ENCODE measurements around the gene PCLAF. TPM values are rescaled to one million over a fixed set of nuclear protein-coding genes. Genes with fewer than 3 reads are reported as not detected.
"Not testable (repeated sequence)": the region's sequence is repeated elsewhere in the genome, so short reads cannot be mapped to it uniquely, and the experiment has no call there.

Gene PCLAF
- total RNA-seq, 2 donors from 2014 or later, result 0.76 to 0.85 TPM

GRCh38 chr15:64354688-64355344, 26.4 kb downstream of the PCLAF start:
- DNase-seq (no peak), ATAC-seq (no peak)
- H3K36me3 Mint-ChIP-seq (ENCODE audit: low read depth), result no peaks in the 10 kb centered on the region
- no peaks in the 10 kb centered on the region for H3K9me3 ChIP-seq (ENCODE audit: control insufficient read depth, low read length, poor library complexity, severe bottlenecking)
- peak overlapping the region; percentile 95 for H3K4me3 Mint-ChIP-seq
- peak overlapping the region; percentile 91 for H3K27ac Mint-ChIP-seq
- H3K4me1 Mint-ChIP-seq, result peaks cover 15% of the 10 kb centered on the region
- H3K27me3 Mint-ChIP-seq, result no peaks in the 10 kb centered on the region

- H3K27me3 Mint-ChIP-seq, result no peaks in the 10 kb centered on the region
- no peak for DNase-seq
- H3K36me3 Mint-ChIP-seq (ENCODE audit: low read depth), result peaks cover 3% of the 10 kb centered on the region
Observed at GRCh38 chr15:64351265-64351664, 30.0 kb downstream of the PCLAF start.

GRCh38 chr15:64349375-64349774, 31.9 kb downstream of the PCLAF start:
- peaks cover 3% of the 10 kb centered on the region for H3K36me3 Mint-ChIP-seq (ENCODE audit: low read depth)
- H3K4me1 Mint-ChIP-seq, result peaks cover 2% of the 10 kb centered on the region
- ATAC-seq (no peak), DNase-seq (no peak)
- H3K9me3 ChIP-seq (ENCODE audit: control insufficient read depth, low read length, poor library complexity, severe bottlenecking), result no peaks in the 10 kb centered on the region
- H3K4me3 Mint-ChIP-seq, result no peak overlapping the region
- H3K27ac Mint-ChIP-seq, result no peak overlapping the region
- no peaks in the 10 kb centered on the region for H3K27me3 Mint-ChIP-seq

More at GRCh38 chr15:64351265-64351664, 30.0 kb downstream of the PCLAF start:
- H3K27ac Mint-ChIP-seq, result no peak overlapping the region
- H3K4me3 Mint-ChIP-seq, result no peak overlapping the region
- ATAC-seq, result no peak
- peaks cover 12% of the 10 kb centered on the region for H3K4me1 Mint-ChIP-seq
- H3K9me3 ChIP-seq (ENCODE audit: control insufficient read depth, low read length, poor library complexity, severe bottlenecking), result no peaks in the 10 kb centered on the region

GRCh38 chr15:64348455-64348854, 32.8 kb downstream of the PCLAF start:
- Mint-ChIP-seq H3K4me1 (peaks cover 2% of the 10 kb centered on the region), H3K36me3 (ENCODE audit: low read depth) (peaks cover 3% of the 10 kb centered on the region), H3K4me3 (peak overlapping the region; percentile 25), H3K27ac (no peak overlapping the region), H3K27me3 (no peaks in the 10 kb centered on the region)
- no peak for DNase-seq
- no peak for ATAC-seq
- no peaks in the 10 kb centered on the region for H3K9me3 ChIP-seq (ENCODE audit: control insufficient read depth, low read length, poor library complexity, severe bottlenecking)

GRCh38 chr15:64346242-64346641, 35.0 kb downstream of the PCLAF start:
- not testable (repeated sequence) for H3K36me3 Mint-ChIP-seq (ENCODE audit: low read depth); H3K27me3 Mint-ChIP-seq; H3K4me3 Mint-ChIP-seq; DNase-seq; H3K9me3 ChIP-seq (ENCODE audit: control insufficient read depth, low read length, poor library complexity, severe bottlenecking); H3K4me1 Mint-ChIP-seq; ATAC-seq
- H3K27ac Mint-ChIP-seq, result peak overlapping the region; percentile 49

GRCh38 chr15:64344651-64345294, 36.5 kb downstream of the PCLAF start:
- H3K4me1 Mint-ChIP-seq, result peaks cover 6% of the 10 kb centered on the region

GRCh38 chr15:64343841-64344240, 37.4 kb downstream of the PCLAF start:
- Mint-ChIP-seq H3K36me3 (ENCODE audit: low read depth) (peaks cover 3% of the 10 kb centered on the region), H3K4me3 (no peak overlapping the region), H3K27me3 (no peaks in the 10 kb centered on the region), H3K27ac (peak overlapping the region; percentile 84), H3K4me1 (peaks cover 6% of the 10 kb centered on the region)
- H3K9me3 ChIP-seq (ENCODE audit: control insufficient read depth, low read length, poor library complexity, severe bottlenecking), result no peaks in the 10 kb centered on the region
- ATAC-seq (no peak), DNase-seq (no peak)

More at GRCh38 chr15:64344651-64345294, 36.5 kb downstream of the PCLAF start:
- peaks cover 3% of the 10 kb centered on the region for H3K36me3 Mint-ChIP-seq (ENCODE audit: low read depth)
- ATAC-seq (no peak), DNase-seq (no peak)
- H3K9me3 ChIP-seq (ENCODE audit: control insufficient read depth, low read length, poor library complexity, severe bottlenecking), result no peaks in the 10 kb centered on the region
- no peaks in the 10 kb centered on the region for H3K27me3 Mint-ChIP-seq
- H3K27ac Mint-ChIP-seq, result no peak overlapping the region
- no peak overlapping the region for H3K4me3 Mint-ChIP-seq

GRCh38 chr15:64343222-64343621, 38.0 kb downstream of the PCLAF start:
- no peak for ATAC-seq
- no peaks in the 10 kb centered on the region for H3K9me3 ChIP-seq (ENCODE audit: control insufficient read depth, low read length, poor library complexity, severe bottlenecking)
- peak overlapping the region; percentile 84 for H3K27ac Mint-ChIP-seq
- peaks cover 6% of the 10 kb centered on the region for H3K4me1 Mint-ChIP-seq
- H3K27me3 Mint-ChIP-seq, result no peaks in the 10 kb centered on the region
- H3K4me3 Mint-ChIP-seq, result no peak overlapping the region
- H3K36me3 Mint-ChIP-seq (ENCODE audit: low read depth), result peaks cover 3% of the 10 kb centered on the region
- no peak for DNase-seq

GRCh38 chr15:64341961-64342360, 39.3 kb downstream of the PCLAF start:
- H3K4me3 Mint-ChIP-seq, result no peak overlapping the region
- DNase-seq, result no peak
- H3K36me3 Mint-ChIP-seq (ENCODE audit: low read depth), result no peaks in the 10 kb centered on the region
- H3K27ac Mint-ChIP-seq, result no peak overlapping the region
- H3K27me3 Mint-ChIP-seq, result no peaks in the 10 kb centered on the region
- ATAC-seq, result no peak
- H3K4me1 Mint-ChIP-seq, result peaks cover 9% of the 10 kb centered on the region
- no peaks in the 10 kb centered on the region for H3K9me3 ChIP-seq (ENCODE audit: control insufficient read depth, low read length, poor library complexity, severe bottlenecking)

- no peaks in the 10 kb centered on the region for H3K9me3 ChIP-seq (ENCODE audit: control insufficient read depth, low read length, poor library complexity, severe bottlenecking)
- H3K4me3 Mint-ChIP-seq, result no peak overlapping the region
- no peak for DNase-seq
- no peak overlapping the region for H3K27ac Mint-ChIP-seq
- H3K4me1 Mint-ChIP-seq, result peaks cover 14% of the 10 kb centered on the region
- no peaks in the 10 kb centered on the region for H3K36me3 Mint-ChIP-seq (ENCODE audit: low read depth)
- no peak for ATAC-seq
- H3K27me3 Mint-ChIP-seq, result no peaks in the 10 kb centered on the region
Observed at GRCh38 chr15:64340355-64340754, 40.9 kb downstream of the PCLAF start.

GRCh38 chr15:64337761-64338160, 43.5 kb downstream of the PCLAF start:
- Mint-ChIP-seq H3K4me3 (no peak overlapping the region), H3K4me1 (peaks cover 18% of the 10 kb centered on the region), H3K27ac (peak overlapping the region; percentile 19), H3K27me3 (no peaks in the 10 kb centered on the region), H3K36me3 (ENCODE audit: low read depth) (no peaks in the 10 kb centered on the region)
- no peaks in the 10 kb centered on the region for H3K9me3 ChIP-seq (ENCODE audit: control insufficient read depth, low read length, poor library complexity, severe bottlenecking)
- ATAC-seq, result no peak
- DNase-seq, result no peak

GRCh38 chr15:64333986-64334929, 47.0 kb downstream of the PCLAF start:
- no peaks in the 10 kb centered on the region for H3K36me3 Mint-ChIP-seq (ENCODE audit: low read depth)
- H3K9me3 ChIP-seq (ENCODE audit: control insufficient read depth, low read length, poor library complexity, severe bottlenecking), result no peaks in the 10 kb centered on the region
- H3K27me3 Mint-ChIP-seq, result no peaks in the 10 kb centered on the region
- H3K4me1 Mint-ChIP-seq, result peaks cover 18% of the 10 kb centered on the region
- H3K4me3 Mint-ChIP-seq, result no peak overlapping the region
- ATAC-seq, result peak; percentile 87
- H3K27ac Mint-ChIP-seq, result no peak overlapping the region
- peak; percentile 12 to 32 (median 30) for DNase-seq

GRCh38 chr15:64333516-64333915, 47.7 kb downstream of the PCLAF start:
- H3K27me3 Mint-ChIP-seq, result no peaks in the 10 kb centered on the region
- peaks cover 18% of the 10 kb centered on the region for H3K4me1 Mint-ChIP-seq
- no peak for ATAC-seq
- H3K9me3 ChIP-seq (ENCODE audit: control insufficient read depth, low read length, poor library complexity, severe bottlenecking), result no peaks in the 10 kb centered on the region
- no peak for DNase-seq
- H3K4me3 Mint-ChIP-seq, result no peak overlapping the region
- no peaks in the 10 kb centered on the region for H3K36me3 Mint-ChIP-seq (ENCODE audit: low read depth)
- no peak overlapping the region for H3K27ac Mint-ChIP-seq
